HG02840 (cell line): ENCODE results near the gene CHST15.

Experiments used
- ATAC-seq: cut with Tn5 transposase; IDR thresholded peaks from one replicate; pipeline ENCODE4 v1.9.1; 2021; ENCODE audit warnings: mild to moderate bottlenecking, moderate library complexity, moderate number of reproducible peaks; ENCODE audit not compliant: unreplicated experiment, low FRiP score

The CHST15 gene

GRCh38 chr10:124067825-124068400 lies 25.5 kb downstream of the CHST15 start:
- no peak for ATAC-seq

- ATAC-seq, result no peak
Measured at GRCh38 chr10:124066781-124067714, 26.4 kb downstream of the CHST15 start.

GRCh38 chr10:124066126-124066700 lies 27.2 kb downstream of the CHST15 start:
- no peak for ATAC-seq

GRCh38 chr10:124065382-124066125 lies 27.8 kb downstream of the CHST15 start:
- ATAC-seq, result no peak

- no peak for ATAC-seq
Measured at GRCh38 chr10:124064676-124065075, 28.7 kb downstream of the CHST15 start.

GRCh38 chr10:124063750-124064603 lies 29.4 kb downstream of the CHST15 start:
- ATAC-seq, result no peak

GRCh38 chr10:124062390-124062789 lies 31.0 kb downstream of the CHST15 start:
- ATAC-seq, result no peak

- no peak for ATAC-seq
Measured at GRCh38 chr10:124061030-124061429, 32.4 kb downstream of the CHST15 start.

- no peak for ATAC-seq
Measured at GRCh38 chr10:124060148-124060720, 33.2 kb downstream of the CHST15 start.

- ATAC-seq, result no peak
Measured at GRCh38 chr10:124059551-124059950, 33.8 kb downstream of the CHST15 start.

GRCh38 chr10:124058346-124059003 lies 34.9 kb downstream of the CHST15 start:
- no peak for ATAC-seq

GRCh38 chr10:124057601-124058000 lies 35.8 kb downstream of the CHST15 start:
- ATAC-seq, result no peak

- ATAC-seq, result no peak
Measured at GRCh38 chr10:124056337-124056980, 36.9 kb downstream of the CHST15 start.

GRCh38 chr10:124053971-124054370 lies 39.4 kb downstream of the CHST15 start:
- no peak for ATAC-seq

- no peak for ATAC-seq
Measured at GRCh38 chr10:124052561-124052960, 40.8 kb downstream of the CHST15 start.

- ATAC-seq, result no peak
Measured at GRCh38 chr10:124050021-124051015, 43.1 kb downstream of the CHST15 start.

GRCh38 chr10:124049484-124049883 lies 43.9 kb downstream of the CHST15 start:
- ATAC-seq, result no peak
